A549 (cell line): ENCODE data around the gene SGO2.

Experiments
- CEBPB ChIP-seq, 2 experiments: fragments of >200 bp in 1 of 2; sonication (Bioruptor Twin) in 1 of 2; formaldehyde crosslinking in 1 of 2; IDR thresholded peaks; 2 replicates each; pipeline ENCODE4 v1.6.1; 2012 to 2016
- CTCF ChIP-seq: fragments of >200 bp; sonication (Bioruptor Twin); formaldehyde crosslinking; IDR thresholded peaks from 3 replicates; pipeline ENCODE4 v1.5.1; 2016
- MAX ChIP-seq: IDR thresholded peaks from 2 replicates; pipeline ENCODE4 v1.6.1; 2012
- RARB ChIP-seq: fragments of 250-450 bp; sonication (Bioruptor Pico); IDR thresholded peaks from 2 replicates; pipeline ENCODE4 v1.8.0; 2021; ENCODE audit warnings: mild to moderate bottlenecking, moderate library complexity
- TP53 ChIP-seq: fragments of 250-450 bp; sonication (Bioruptor Pico); IDR thresholded peaks from 2 replicates; pipeline ENCODE4 v1.5.0; 2021; ENCODE audit warnings: mild to moderate bottlenecking, moderate library complexity
- TF ChIP-seq, protein P1 (sequence below): IDR thresholded peaks from 2 replicates; pipeline ENCODE4 v1.6.1; 2012
- TF ChIP-seq, protein P2 (sequence below): fragments of 450-650 bp; IDR thresholded peaks from 2 replicates; pipeline ENCODE4 v1.6.1; 2014; ENCODE audit warnings: antibody characterized with exemption

DNA sequence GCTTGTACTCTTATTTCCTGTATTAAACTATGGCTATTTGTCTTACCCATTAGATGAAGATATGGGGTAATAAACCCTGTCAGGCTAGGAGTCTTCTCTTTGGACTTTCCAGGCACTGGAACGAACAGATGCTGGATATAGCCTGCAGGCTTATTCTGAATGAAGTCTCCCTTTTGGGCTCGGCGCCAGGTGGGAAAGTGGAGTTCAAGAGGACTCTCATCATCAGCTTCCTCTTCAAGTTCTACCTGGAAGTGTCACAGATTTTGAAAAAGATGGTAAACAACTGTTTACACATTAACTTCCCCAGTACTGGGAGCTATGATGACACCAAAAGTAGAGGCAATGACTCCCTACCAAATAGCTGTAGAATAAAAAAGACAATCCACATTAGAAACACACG, 87.7 kb downstream of the SGO2 start:
- TF ChIP-seq TP53 (CRISPR knock-in tag), result no peak
- TF ChIP-seq, protein P1, sequence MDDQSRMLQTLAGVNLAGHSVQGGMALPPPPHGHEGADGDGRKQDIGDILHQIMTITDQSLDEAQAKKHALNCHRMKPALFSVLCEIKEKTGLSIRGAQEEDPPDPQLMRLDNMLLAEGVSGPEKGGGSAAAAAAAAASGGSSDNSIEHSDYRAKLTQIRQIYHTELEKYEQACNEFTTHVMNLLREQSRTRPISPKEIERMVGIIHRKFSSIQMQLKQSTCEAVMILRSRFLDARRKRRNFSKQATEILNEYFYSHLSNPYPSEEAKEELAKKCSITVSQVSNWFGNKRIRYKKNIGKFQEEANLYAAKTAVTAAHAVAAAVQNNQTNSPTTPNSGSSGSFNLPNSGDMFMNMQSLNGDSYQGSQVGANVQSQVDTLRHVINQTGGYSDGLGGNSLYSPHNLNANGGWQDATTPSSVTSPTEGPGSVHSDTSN, result no peak
- TF ChIP-seq CEBPB (IDR thresholded peaks at IDR 0.05), result no peak
- no peak for TF ChIP-seq CTCF
- TF ChIP-seq RARB (CRISPR knock-in tag), result no peak
- TF ChIP-seq, protein P2, sequence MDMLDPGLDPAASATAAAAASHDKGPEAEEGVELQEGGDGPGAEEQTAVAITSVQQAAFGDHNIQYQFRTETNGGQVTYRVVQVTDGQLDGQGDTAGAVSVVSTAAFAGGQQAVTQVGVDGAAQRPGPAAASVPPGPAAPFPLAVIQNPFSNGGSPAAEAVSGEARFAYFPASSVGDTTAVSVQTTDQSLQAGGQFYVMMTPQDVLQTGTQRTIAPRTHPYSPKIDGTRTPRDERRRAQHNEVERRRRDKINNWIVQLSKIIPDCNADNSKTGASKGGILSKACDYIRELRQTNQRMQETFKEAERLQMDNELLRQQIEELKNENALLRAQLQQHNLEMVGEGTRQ, result no peak
- TF ChIP-seq MAX, result no peak
